Endothelial cell of umbilical vein (primary cell): ENCODE measurements around the gene PRF1. TPM values are rescaled to one million over a fixed set of nuclear protein-coding genes. Genes with fewer than 3 reads are reported as not detected.

Experiments used
- BruUV-seq: library from RNA; stranded (reverse); fragments of 400-500 nt; replicated peaks from 2 replicates; lab custom pipeline; 2021; lab: Mats Ljungman, UMichigan
- CTCF ChIA-PET: fragments of 300-600, 350-600 bp; sonication (Branson Sonifier 250); formaldehyde crosslinking; loops from one replicate; lab custom pipeline; 2021; ENCODE audit warnings: antibody characterized with exemption, inconsistent platforms; lab: Charles Lee
- POLR2A ChIA-PET: fragments of 300-600, 350-600 bp; sonication (Branson Sonifier 250); formaldehyde crosslinking; loops from one replicate; lab custom pipeline; 2021; ENCODE audit warnings: antibody characterized with exemption, inconsistent platforms; lab: Charles Lee
- DNase-seq: peaks from one replicate; pipeline ENCODE4 v3.0.0-alpha.2; 2011; ENCODE audit warnings: low read depth, low spot score
- FAIRE-seq: peaks from 2 replicates; lab custom pipeline; 2011; peaks lifted over from hg19 to GRCh38; lab: Jason Lieb, UNC
- H2AFZ ChIP-seq: 2 replicates; pipeline ENCODE4 v1.6.0; 2012; ENCODE audit warnings: low read depth, low read length, control low read depth, inconsistent platforms
- H3K27ac ChIP-seq: 2 replicates; pipeline ENCODE4 v1.5.1; 2011; ENCODE audit warnings: low read depth, mild to moderate bottlenecking, control low read depth, low read length, moderate library complexity; ENCODE audit not compliant: insufficient read depth
- H3K27me3 ChIP-seq, 2 experiments: 2 replicates each; pipeline versions ENCODE4 v1.6.0 to v1.6.1; 2011; ENCODE audit warnings: low read length in 2 of 2, mixed read lengths in 1 of 2; ENCODE audit not compliant: control insufficient read depth in 2 of 2, insufficient read depth in 2 of 2
- H3K36me3 ChIP-seq, 2 experiments: 2 replicates in 1 of 2; 3 replicates in 1 of 2; pipeline ENCODE4 v1.5.1; 2011; ENCODE audit warnings: low read length in 2 of 2, mild to moderate bottlenecking in 1 of 2, moderate library complexity in 1 of 2; ENCODE audit not compliant: control insufficient read depth in 2 of 2, insufficient read depth in 2 of 2; ENCODE audit errors: extremely low read depth in 1 of 2
- H3K4me1 ChIP-seq: 3 replicates; pipeline ENCODE4 v1.5.1; 2011; ENCODE audit warnings: mild to moderate bottlenecking, low read length; ENCODE audit not compliant: control insufficient read depth, insufficient read depth; ENCODE audit errors: extremely low read depth
- H3K4me2 ChIP-seq: 2 replicates; pipeline ENCODE4 v1.6.1; 2011; ENCODE audit warnings: low read length, control low read depth, mixed read lengths; ENCODE audit not compliant: insufficient read depth
- H3K4me3 ChIP-seq, 3 experiments: fragments of 200-600 bp in 1 of 3; sonication (generic), shearing (Covaris generic) in 1 of 3; replicated peaks in 1 of 3; 2 replicates each; pipeline ENCODE4 v1.5.1; 2011 to 2016; ENCODE audit warnings: control low read depth in 3 of 3, low read length in 3 of 3, mild to moderate bottlenecking in 2 of 3, inconsistent platforms in 1 of 3, low read depth in 1 of 3, moderate library complexity in 1 of 3; ENCODE audit not compliant: insufficient read depth in 1 of 3
- H3K79me2 ChIP-seq: 2 replicates; pipeline ENCODE4 v1.6.0; 2012; ENCODE audit warnings: low read length, inconsistent platforms; ENCODE audit not compliant: control insufficient read depth, insufficient read depth
- H3K9ac ChIP-seq: replicated peaks from 2 replicates; pipeline ENCODE3; 2011; ENCODE audit warnings: low read length, control low read depth; ENCODE audit not compliant: insufficient read depth; ENCODE audit errors: extremely low read depth
- H3K9me1 ChIP-seq: replicated peaks from 3 replicates; pipeline ENCODE4 v1.6.0; 2011; ENCODE audit warnings: mild to moderate bottlenecking, low read length; ENCODE audit not compliant: control insufficient read depth, insufficient read depth; ENCODE audit errors: extremely low read depth
- H3K9me3 ChIP-seq: replicated peaks from 2 replicates; pipeline ENCODE4 v1.5.1; 2012; ENCODE audit warnings: low read length, inconsistent platforms; ENCODE audit not compliant: control insufficient read depth, insufficient read depth
- H4K20me1 ChIP-seq: replicated peaks from 2 replicates; pipeline ENCODE3; 2011; ENCODE audit warnings: mild to moderate bottlenecking, low read length; ENCODE audit not compliant: control insufficient read depth, insufficient read depth; ENCODE audit errors: extremely low read depth
- GATA2 ChIP-seq: IDR thresholded peaks from 2 replicates; pipeline ENCODE4 v1.7.0; 2011; ENCODE audit warnings: low read depth, mild to moderate bottlenecking, moderate library complexity, mixed read lengths, low read length; ENCODE audit not compliant: insufficient read length, insufficient read depth
- JUN ChIP-seq: IDR thresholded peaks from 2 replicates; pipeline ENCODE4 v1.6.1; 2011; ENCODE audit warnings: borderline replicate concordance, low read depth; ENCODE audit not compliant: insufficient read length, insufficient read depth
- MYC ChIP-seq: IDR thresholded peaks from one replicate; pipeline ENCODE4 v1.6.1; 2011; ENCODE audit warnings: mild to moderate bottlenecking, low read depth, low read length
- POLR2A ChIP-seq: IDR thresholded peaks from 2 replicates; pipeline ENCODE4 v1.6.1; 2012; ENCODE audit warnings: low read depth, mild to moderate bottlenecking, control low read depth, low read length
- POLR2AphosphoS5 ChIP-seq: IDR thresholded peaks from 2 replicates; pipeline ENCODE4 v1.6.1; 2012; ENCODE audit warnings: low read depth, mild to moderate bottlenecking, control low read depth, low read length, moderate library complexity; ENCODE audit not compliant: insufficient read depth
- dilution Hi-C: fragments of 300-500 bp; cut with MboI; formaldehyde crosslinking; loops from one replicate; pipeline ENCODE4 v1.15.0; 2019; ENCODE audit warnings: low sequenced_read_pairs; ENCODE audit not compliant: extremely low pct_ligation_motif_present
- intact Hi-C: fragments of 100-400 bp; cut with micrococcal nuclease; formaldehyde crosslinking; loops from one replicate; pipeline ENCODE4 v1.10.0; 2022
- polyA plus RNA-seq, 4 experiments: library from polyadenylated mRNA; depleted of rRNA in 3 of 4; stranded (reverse) in 3 of 4; unstranded in 1 of 4; fragments of >200 nt; gene quantifications; 2 replicates each; pipeline versions ENCODE4 v1.2.1 to v1.2.3, GENCODE V29; 2011 to 2012; ENCODE audit warnings: missing spikeins in 1 of 4
- total RNA-seq: library from RNA; stranded (reverse); gene quantifications from 2 replicates; pipeline ENCODE4 v1.2.3, GENCODE V29; 2021
- TF ChIP-seq, protein P1 (sequence below), 2 donors: IDR thresholded peaks; 1 replicate in 1 of 2; 2 replicates in 1 of 2; pipeline ENCODE4 v1.5.1; 2011; ENCODE audit warnings: low read length in 2 of 2, mild to moderate bottlenecking in 2 of 2, moderate library complexity in 2 of 2, control low read depth in 1 of 2, inconsistent platforms in 1 of 2, low read depth in 1 of 2; ENCODE audit not compliant: insufficient read depth in 1 of 2; ENCODE audit errors: extremely low read depth in 1 of 2
- TF ChIP-seq, protein P2 (sequence below): IDR thresholded peaks from 2 replicates; pipeline ENCODE4 v1.6.1; 2011; ENCODE audit not compliant: insufficient read depth, insufficient read length

The PRF1 gene
- total and polyA plus RNA-seq, 2 donors (not counting 3 experiments of a cell fraction or from before 2014, with no cell fraction given) = not detected

DNA sequence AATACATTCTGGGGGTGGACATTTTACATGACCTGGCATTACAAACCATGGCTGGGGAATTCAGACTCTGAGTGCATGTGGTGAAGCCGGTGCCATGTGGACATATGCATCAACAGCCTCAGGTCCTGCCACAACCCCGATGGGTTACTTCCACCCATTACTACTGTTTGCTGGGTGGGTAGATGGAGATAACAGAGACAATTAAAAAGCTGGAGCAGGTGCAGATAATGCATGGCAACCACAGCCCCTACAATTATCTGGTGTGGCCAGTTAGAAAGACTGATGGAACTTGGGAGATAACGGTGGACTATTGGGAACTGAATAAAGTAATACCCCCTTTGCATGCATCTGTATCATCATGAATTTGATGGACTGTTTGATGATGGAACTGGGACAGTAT, 48.2 kb upstream of the PRF1 start:
- dilution Hi-C loops = no loop called here
- H3K4me3 ChIP-seq = no peak overlapping the region
- DNase-seq (no peak), FAIRE-seq (no peak)
- H3K4me1 ChIP-seq = no peaks in the 10 kb centered on the region
- H3K9me3 ChIP-seq = no peaks in the 10 kb centered on the region
- H4K20me1 ChIP-seq = no peaks in the 10 kb centered on the region
- H2AFZ ChIP-seq = no peak overlapping the region
- POLR2A ChIA-PET = no interaction called here
- no peak for TF ChIP-seq MYC
- TF ChIP-seq, protein P1, sequence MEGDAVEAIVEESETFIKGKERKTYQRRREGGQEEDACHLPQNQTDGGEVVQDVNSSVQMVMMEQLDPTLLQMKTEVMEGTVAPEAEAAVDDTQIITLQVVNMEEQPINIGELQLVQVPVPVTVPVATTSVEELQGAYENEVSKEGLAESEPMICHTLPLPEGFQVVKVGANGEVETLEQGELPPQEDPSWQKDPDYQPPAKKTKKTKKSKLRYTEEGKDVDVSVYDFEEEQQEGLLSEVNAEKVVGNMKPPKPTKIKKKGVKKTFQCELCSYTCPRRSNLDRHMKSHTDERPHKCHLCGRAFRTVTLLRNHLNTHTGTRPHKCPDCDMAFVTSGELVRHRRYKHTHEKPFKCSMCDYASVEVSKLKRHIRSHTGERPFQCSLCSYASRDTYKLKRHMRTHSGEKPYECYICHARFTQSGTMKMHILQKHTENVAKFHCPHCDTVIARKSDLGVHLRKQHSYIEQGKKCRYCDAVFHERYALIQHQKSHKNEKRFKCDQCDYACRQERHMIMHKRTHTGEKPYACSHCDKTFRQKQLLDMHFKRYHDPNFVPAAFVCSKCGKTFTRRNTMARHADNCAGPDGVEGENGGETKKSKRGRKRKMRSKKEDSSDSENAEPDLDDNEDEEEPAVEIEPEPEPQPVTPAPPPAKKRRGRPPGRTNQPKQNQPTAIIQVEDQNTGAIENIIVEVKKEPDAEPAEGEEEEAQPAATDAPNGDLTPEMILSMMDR (IDR thresholded peaks at IDR 0.05; ENCODE audit: extremely low read depth in 1 of 2, insufficient read depth in 1 of 2, low read depth in 1 of 2, low read length in 2 of 2) = no peak
- TF ChIP-seq POLR2A = no peak
- no peaks in the 10 kb centered on the region for H3K36me3 ChIP-seq
- H3K4me2 ChIP-seq = no peak overlapping the region
- H3K9me1 ChIP-seq = no peaks in the 10 kb centered on the region
- H3K79me2 ChIP-seq = no peaks in the 10 kb centered on the region
- intact Hi-C loops = no loop called here
- no peaks in the 10 kb centered on the region for H3K27me3 ChIP-seq
- H3K9ac ChIP-seq = no peak overlapping the region
- no TSS peak for BruUV-seq
- no peak overlapping the region for H3K27ac ChIP-seq
- CTCF ChIA-PET = no interaction called here

DNA sequence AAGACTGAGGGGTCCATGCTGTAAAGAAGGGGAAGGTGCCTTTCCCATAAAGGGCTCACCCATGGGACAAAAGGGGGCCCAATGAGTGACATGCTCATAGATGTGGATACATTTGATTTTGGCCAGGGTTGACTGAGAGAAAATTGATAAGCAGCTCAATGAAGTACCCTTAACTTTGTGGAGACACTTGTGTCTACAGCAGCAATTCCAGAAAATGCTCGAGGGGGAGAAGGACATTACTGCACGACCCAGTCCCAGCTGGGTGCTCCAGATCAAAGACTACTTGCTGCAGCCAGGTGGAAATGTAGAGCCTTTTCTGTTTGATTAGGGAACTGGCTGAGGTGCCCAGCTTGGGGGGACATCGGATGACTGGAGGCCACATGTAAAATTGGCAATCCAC, 47.6 kb upstream of the PRF1 start:
- ChIA-PET CTCF (no interaction called here), POLR2A (no interaction called here)
- Histone ChIP-seq H3K9me3 (no peaks in the 10 kb centered on the region), H3K27me3 (peaks cover 0 to 2% of the 10 kb centered on the region in 2 experiments), H3K4me2 (no peak overlapping the region), H4K20me1 (no peaks in the 10 kb centered on the region), H3K4me1 (no peaks in the 10 kb centered on the region), H3K79me2 (no peaks in the 10 kb centered on the region), H3K27ac (no peak overlapping the region), H2AFZ (no peak overlapping the region), H3K9me1 (no peaks in the 10 kb centered on the region), H3K9ac (no peak overlapping the region), H3K4me3 (no peak overlapping the region), H3K36me3 (no peaks in the 10 kb centered on the region)
- FAIRE-seq = no peak
- TF ChIP-seq POLR2A (no peak), GATA2 (no peak), POLR2AphosphoS5 (no peak), JUN (no peak)
- TF ChIP-seq, protein P2, sequence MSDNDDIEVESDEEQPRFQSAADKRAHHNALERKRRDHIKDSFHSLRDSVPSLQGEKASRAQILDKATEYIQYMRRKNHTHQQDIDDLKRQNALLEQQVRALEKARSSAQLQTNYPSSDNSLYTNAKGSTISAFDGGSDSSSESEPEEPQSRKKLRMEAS = no peak
- TF ChIP-seq, protein P1 (IDR thresholded peaks at IDR 0.05; ENCODE audit: extremely low read depth in 1 of 2, insufficient read depth in 1 of 2, low read depth in 1 of 2, low read length in 2 of 2) = no peak
- dilution Hi-C loops = no loop called here
- intact Hi-C loops = no loop called here
- DNase-seq = no peak
- no TSS peak for BruUV-seq
